KOPT-K1 (cell line): ENCODE measurements around the gene ATF6.

Source experiments
- H3K27ac ChIP-seq: fragments of 200-600 bp; sonication (generic); 2 replicates; pipeline ENCODE4 v1.5.1; 2016; ENCODE audit warnings: antibody characterized with exemption, mild to moderate bottlenecking, low read depth, low read length; ENCODE audit not compliant: poor library complexity, severe bottlenecking
- H3K36me3 ChIP-seq: fragments of 200-600 bp; sonication (generic); 2 replicates; pipeline ENCODE4 v1.5.1; 2017; ENCODE audit warnings: antibody characterized with exemption, mild to moderate bottlenecking, low read length, moderate library complexity; ENCODE audit not compliant: insufficient read depth
- H3K9me3 ChIP-seq: fragments of 200-600 bp; sonication (generic); 2 replicates; pipeline ENCODE4 v1.5.1; 2017; ENCODE audit warnings: antibody characterized with exemption, low read length, mild to moderate bottlenecking; ENCODE audit not compliant: insufficient read depth, poor library complexity, severe bottlenecking

ATF6 gene

DNA sequence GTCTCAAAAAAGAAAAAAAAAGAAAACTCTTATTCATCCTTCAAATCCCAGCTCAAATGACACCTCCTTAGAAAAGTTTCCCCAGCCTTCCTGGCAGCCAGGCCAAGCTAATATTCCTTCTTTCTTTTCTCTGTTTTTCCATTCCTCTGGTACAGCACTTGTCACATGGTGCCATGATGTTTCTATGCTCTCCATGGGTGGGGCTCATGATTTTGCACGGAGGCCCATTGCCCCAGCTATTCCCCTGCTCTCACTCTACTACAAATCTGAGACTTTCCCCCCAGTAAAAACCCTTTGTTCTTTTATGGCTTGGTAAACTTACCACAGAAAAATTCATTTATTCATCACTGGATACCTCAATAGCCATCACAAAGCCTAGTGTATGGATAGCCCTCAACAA lies 231.0 kb downstream of the ATF6 start:
- H3K9me3 ChIP-seq = peaks cover 3% of the 10 kb centered on the region
- H3K36me3 ChIP-seq = no peaks in the 10 kb centered on the region
- no peak overlapping the region for H3K27ac ChIP-seq

DNA sequence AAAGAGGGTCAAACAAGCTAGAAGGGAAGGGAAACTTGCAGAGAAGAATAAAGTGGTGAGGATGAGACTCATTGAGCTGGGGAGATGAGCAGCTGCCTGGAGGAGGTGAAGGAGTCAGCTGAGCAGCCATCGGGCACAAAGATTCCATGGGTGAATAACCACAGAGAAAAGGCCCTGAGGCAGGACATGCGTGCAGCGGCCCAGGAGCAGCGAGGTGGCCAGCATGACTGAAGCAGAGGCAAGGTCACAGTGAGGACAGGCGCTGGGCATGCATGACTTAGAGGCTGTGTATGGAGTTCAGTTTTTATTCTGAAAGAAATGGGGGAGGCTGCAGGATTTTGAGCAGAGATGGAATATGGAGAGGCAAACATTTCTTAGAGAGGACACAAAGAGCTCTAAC lies 232.7 kb downstream of the ATF6 start:
- Histone ChIP-seq H3K36me3 (no peaks in the 10 kb centered on the region), H3K27ac (no peak overlapping the region), H3K9me3 (no peaks in the 10 kb centered on the region)

DNA sequence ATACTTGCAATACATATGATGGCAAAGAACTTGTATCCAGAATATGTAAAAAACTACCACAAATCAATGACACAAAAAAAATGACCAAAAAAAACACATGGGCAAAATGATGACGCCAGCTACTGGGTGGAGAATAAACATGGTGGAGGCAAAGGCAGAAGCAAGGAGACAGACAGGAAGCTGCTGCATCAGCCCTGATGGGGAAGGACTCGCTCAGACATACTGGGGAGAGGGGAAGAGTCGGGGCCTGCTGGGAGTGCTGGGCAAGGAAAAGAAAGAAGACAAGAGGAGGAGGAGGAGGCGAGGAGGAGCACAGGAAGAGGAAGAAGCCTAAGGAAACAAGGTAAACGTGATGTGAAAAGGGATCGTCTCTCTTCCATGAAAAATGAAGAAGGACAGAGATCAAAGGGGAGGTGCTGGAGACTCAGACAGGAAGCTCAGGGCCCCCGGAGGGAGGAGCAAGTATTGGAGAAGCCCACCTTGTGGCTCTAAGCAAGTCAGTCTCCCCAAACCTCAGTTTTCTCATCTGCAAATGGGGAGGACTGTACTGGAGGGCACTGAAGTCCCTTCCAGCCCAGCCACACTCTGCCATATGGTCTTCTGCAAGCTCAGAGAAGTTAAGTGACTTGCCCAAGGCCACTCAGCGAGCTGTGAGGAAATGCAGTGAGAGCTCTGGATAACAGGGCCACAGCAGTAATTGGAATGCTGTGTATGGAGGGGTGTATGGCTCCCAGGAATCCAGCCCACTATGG lies 233.4 kb downstream of the ATF6 start:
- Histone ChIP-seq H3K36me3 (no peaks in the 10 kb centered on the region), H3K27ac (no peak overlapping the region), H3K9me3 (no peaks in the 10 kb centered on the region)

DNA sequence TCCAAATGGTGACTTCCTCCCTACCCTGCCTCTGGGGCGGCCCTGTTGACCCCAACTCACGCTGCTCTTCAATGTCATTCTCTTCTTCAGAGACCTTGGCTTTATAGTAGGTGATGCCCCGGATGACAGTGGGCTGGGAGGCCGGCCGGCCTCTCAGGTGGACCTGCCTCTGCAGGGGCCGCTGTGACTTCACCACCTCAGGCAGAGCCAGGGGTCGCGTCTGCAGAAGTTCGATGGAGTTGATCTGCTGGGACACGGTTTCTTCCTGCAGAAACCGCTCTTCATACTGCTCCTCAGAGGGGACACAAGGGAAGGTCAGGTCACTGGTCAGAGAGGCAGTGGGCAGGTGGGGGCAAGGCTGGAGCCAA lies 233.9 kb downstream of the ATF6 start:
- Histone ChIP-seq H3K36me3 (no peaks in the 10 kb centered on the region), H3K27ac (no peak overlapping the region), H3K9me3 (no peaks in the 10 kb centered on the region)

DNA sequence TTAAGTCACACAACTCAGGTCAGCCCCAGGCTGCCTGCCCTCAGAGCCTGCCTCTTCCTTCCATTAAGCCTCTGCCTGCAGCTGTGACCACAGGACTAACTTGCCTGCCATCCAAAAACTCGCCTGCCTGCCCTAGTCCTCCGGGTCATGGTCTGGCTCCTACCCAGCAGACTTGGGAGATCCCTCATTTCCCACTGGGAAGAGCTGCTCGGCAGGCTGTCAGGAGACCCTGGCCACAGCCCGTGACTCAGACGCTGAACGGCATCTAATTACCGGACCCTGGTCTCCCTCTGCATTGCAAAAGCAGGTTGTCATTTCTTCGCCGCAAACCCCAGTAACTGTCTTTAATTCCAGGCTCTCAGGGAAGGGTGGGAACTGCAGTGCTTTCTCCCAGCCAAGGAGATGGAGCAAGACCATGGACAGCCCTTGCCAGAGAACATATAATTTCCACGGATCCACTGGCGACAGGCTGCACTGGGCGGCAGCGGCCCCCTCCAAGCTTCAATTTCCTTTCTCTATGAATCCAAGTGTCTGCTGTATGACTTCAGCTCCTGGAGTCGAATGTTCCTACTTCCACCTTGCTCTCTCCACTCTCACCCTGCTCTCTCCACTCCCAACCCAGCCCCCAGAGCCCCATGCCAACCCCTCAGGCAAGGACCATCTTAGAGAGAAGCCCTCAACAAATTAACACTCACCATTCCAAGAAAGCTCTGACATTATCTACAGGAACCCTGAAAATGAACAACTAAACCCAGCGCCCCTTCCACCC lies 237.1 kb downstream of the ATF6 start:
- H3K36me3 ChIP-seq = no peaks in the 10 kb centered on the region
- H3K27ac ChIP-seq = no peak overlapping the region
- no peaks in the 10 kb centered on the region for H3K9me3 ChIP-seq

DNA sequence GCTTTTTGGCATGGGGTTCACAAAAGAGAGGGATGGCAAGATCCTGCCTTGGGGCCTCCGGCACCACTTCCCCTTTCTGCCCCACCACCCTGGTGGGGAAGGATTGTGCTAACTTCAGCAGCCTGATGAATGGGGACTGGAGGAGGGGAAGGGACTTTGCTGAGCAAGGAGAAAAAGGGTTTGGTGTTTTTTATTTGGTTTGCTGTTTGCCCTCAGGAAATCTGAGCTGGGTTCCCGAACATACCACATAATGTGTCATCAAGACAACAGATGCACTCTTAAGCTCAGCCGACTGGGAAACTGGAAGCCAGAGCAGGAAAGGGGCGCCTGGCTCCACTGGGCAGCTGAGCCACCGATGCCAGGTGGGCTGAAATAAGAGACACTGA lies 237.7 kb downstream of the ATF6 start:
- no peak overlapping the region for H3K27ac ChIP-seq
- H3K9me3 ChIP-seq = no peaks in the 10 kb centered on the region
- H3K36me3 ChIP-seq = no peaks in the 10 kb centered on the region

DNA sequence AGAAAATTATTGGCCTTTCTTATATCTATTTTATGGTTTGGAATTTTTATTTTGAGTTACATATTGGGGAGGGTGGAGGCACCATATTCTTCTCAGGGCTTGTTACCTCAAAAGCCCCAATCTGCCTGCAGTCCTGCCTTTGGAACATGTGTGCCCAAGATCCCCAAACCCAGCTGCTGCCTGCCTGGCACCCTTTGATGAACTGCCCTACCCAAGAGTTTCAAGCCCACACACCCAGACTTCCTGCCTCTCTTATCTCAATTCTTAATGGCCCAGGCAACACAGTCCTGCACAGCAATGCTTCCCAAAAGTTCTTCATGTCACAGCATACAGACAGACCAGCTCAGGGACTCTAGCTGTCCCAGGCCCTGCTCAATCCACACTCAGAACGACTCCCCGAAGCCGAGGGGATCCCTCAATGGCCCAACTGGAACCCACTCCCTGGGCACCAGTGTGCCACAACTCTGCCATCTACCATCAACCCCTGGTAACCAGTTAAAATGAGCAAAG lies 238.4 kb downstream of the ATF6 start:
- no peak overlapping the region for H3K27ac ChIP-seq
- no peaks in the 10 kb centered on the region for H3K9me3 ChIP-seq
- H3K36me3 ChIP-seq = no peaks in the 10 kb centered on the region

DNA sequence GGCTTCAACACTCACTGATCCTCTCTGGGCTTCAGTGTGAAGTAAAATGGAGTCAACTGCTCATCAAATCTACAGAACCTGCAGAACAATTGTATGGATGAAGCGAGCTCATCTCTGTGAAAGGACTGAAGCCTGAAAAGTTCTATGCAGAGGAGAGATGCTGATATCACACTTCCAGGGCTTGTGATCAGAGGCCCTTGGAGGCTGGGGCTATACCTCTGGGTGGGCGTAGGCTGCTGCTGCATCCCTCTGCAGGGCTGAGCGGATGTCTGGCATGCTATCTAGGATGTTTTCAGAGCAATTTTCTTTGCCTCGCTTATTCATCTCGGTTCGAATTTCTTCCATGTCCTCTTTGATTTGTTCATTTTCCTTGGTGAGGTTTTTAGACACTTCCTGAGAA lies 240.0 kb downstream of the ATF6 start:
- no peak overlapping the region for H3K27ac ChIP-seq
- no peaks in the 10 kb centered on the region for H3K36me3 ChIP-seq
- no peaks in the 10 kb centered on the region for H3K9me3 ChIP-seq

DNA sequence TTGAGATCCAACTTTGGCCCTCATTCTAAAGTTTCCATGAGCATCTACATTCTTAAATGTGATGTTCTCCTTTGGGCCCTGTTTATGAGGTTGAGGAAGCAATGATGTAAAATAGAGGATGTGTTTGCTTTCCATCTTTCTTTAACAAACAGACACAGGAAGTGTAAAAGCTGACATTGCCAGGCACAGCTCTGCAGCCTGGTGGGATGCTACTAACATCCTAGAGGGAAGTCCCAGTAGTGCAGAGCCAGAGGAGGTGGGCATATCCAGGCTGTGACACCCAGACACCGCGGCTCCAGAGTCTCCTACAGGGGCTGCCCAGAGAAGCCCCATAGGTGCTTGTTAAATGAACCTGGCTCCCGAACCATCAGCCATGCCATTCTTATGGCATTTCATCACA lies 241.3 kb downstream of the ATF6 start:
- H3K9me3 ChIP-seq = no peaks in the 10 kb centered on the region
- no peak overlapping the region for H3K27ac ChIP-seq
- no peaks in the 10 kb centered on the region for H3K36me3 ChIP-seq

DNA sequence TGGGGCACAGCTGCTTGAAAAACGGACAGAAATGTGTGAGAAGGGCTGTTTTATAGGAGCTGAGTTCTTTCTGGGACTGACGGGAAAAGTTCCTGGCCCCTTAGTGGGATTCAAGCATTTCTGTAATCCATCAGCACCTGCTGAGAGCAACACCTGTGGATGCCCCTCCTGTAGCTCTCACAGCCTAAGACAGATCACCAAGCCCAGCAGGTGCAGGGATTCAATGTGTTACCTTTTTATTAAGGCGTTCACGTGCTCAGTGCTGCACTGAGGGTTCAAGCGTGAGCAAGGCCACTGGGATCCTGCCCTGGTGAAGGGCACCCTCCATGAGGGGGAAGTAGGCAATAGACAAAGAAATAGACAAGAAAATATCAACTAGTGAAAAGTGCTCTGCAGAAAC lies 242.7 kb downstream of the ATF6 start:
- Histone ChIP-seq H3K36me3 (no peaks in the 10 kb centered on the region), H3K27ac (no peak overlapping the region), H3K9me3 (peaks cover 7% of the 10 kb centered on the region)

DNA sequence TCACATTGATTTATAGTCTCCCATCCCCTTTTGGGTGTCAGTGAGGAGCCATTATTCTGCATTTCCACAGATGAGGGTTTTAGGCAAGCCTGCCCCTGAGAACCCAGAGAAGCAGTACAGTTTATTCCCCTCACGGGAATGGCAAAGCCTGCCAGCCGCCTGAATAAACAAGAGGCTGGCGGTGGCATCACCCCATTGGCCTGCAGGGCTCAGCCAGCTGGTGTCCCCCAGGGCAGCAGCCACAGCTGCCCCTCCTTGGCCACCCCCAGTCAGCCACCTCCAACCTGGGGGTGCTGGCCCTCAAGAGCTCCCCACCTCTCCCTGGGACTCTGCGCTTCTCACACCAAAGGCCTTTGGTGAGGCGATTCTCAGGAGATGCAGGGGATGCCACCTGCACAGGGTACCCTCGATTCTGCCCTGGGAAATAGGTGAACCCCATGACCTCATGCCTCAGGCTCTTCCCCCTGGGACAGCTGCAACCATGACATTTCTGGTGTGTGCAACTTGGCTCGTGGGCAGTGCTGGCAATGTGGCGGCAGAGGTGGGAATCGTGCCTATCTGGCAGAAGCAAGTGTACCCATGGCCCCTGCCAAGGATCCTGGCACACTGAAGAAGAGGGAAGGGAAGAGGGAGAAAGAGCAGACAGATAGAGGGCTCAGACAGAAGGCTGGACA lies 243.5 kb downstream of the ATF6 start:
- H3K27ac ChIP-seq = no peak overlapping the region
- H3K9me3 ChIP-seq = peaks cover 12% of the 10 kb centered on the region
- H3K36me3 ChIP-seq = no peaks in the 10 kb centered on the region

DNA sequence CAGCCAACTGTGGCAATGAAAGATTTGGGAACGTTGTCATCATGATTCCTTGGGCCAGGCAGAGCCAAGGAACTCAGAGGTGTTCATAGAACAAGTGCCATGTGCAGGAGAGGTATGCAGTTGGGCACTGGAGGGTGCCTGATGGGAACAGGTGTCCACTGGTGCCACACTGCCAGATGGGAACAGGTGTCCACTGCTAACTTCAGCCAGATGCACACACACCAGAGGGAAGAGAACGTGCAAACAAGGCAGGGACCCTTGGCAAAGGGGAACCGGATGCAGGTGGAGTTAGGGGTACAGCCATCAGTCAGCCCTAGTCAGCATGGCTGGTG lies 244.0 kb downstream of the ATF6 start:
- Histone ChIP-seq H3K36me3 (no peaks in the 10 kb centered on the region), H3K9me3 (peaks cover 12% of the 10 kb centered on the region), H3K27ac (no peak overlapping the region)

DNA sequence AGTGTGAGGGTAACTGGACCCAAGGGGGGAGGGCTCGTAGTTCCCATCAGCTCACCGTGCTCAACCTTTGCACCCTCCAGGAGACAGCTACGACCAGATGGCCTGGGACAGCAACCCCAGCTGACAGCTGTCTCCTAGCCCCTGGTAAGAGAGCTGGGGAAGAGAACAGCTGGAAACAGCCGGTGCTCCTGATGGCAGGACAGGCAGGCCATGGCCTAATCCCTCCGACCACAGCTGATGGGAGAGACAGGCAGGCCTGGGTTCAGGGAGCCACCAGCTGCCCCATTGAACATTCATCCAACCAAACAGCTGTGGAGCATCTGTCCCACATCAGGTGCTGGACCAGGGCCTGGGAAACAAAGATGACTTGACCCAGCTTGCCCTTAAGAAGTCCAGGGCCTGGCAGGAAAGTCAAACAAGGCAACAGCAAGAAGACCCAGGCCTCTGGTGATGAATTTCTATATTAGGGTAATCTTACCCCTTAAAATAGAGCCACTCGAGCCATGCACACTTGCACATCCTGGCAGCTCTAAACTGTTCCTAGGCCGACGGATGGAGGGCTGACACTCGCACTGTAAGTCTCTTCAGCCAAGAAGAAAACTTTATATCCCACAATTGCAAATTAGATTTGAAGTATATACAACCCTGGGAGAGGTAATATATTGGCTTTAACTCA lies 245.4 kb downstream of the ATF6 start:
- Histone ChIP-seq H3K36me3 (no peaks in the 10 kb centered on the region), H3K27ac (no peak overlapping the region), H3K9me3 (peaks cover 12% of the 10 kb centered on the region)

DNA sequence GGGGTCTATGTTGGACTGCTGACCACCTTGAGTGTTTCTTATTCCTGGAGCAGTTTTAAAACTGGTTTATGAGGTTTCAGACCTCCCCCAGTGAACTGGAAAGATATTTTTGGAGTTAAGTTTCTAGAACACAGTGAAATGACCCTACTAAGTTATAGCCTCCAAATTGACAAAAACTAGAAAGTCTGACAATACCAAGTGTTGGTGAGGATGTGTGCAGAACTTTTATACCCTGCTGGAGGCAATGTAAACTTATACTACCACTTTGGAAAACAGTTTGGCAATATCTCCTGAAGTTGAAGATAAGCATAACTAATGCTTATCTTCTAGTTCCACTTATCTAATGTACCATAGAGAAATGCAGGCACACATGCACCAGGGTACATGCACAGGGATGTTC lies 247.2 kb downstream of the ATF6 start:
- H3K9me3 ChIP-seq = peaks cover 12% of the 10 kb centered on the region
- no peak overlapping the region for H3K27ac ChIP-seq
- no peaks in the 10 kb centered on the region for H3K36me3 ChIP-seq
